MCF 10A (cell line): Measurements from ENCODE around the gene PCBP2. TPM values are rescaled to one million over a fixed set of nuclear protein-coding genes. Genes with fewer than 3 reads are reported as not detected.
A peak's percentile ranks its signal among the peaks of the same experiment; 100 is the strongest.

ENCODE experiments used
- BruUV-seq: library from RNA; stranded (reverse); fragments of 400-500 nt; replicated peaks from 2 replicates; lab custom pipeline; 2021; lab: Mats Ljungman, UMichigan
- CTCF ChIA-PET: fragments of 300-600 bp; sonication (Branson Sonifier 250); formaldehyde crosslinking; extraction: SDS; loops from one replicate; lab custom pipeline; 2021; ENCODE audit warnings: antibody characterized with exemption, inconsistent platforms; lab: Yijun Ruan, JAX
- POLR2A ChIA-PET: fragments of 300-600, 350-650 bp; sonication (Branson Sonifier 250); formaldehyde crosslinking; extraction: SDS; loops from one replicate; lab custom pipeline; 2020; ENCODE audit warnings: antibody characterized with exemption, inconsistent platforms; lab: Yijun Ruan, JAX
- DNase-seq: peaks from one replicate; pipeline ENCODE4 v3.0.0-alpha.2; 2018; ENCODE audit not compliant: unreplicated experiment
- H3K27ac Mint-ChIP-seq: one replicate; pipeline ENCODE4 v1.8.0; 2022; ENCODE audit warnings: mild to moderate bottlenecking, low read depth, mixed read lengths; ENCODE audit not compliant: unreplicated experiment
- H3K27me3 Mint-ChIP-seq: one replicate; pipeline ENCODE4 v1.8.0; 2022; ENCODE audit warnings: mixed read lengths; ENCODE audit not compliant: insufficient read depth, unreplicated experiment
- H3K36me3 Mint-ChIP-seq: one replicate; pipeline ENCODE4 v1.8.0; 2022; ENCODE audit warnings: mild to moderate bottlenecking, moderate library complexity, mixed read lengths; ENCODE audit not compliant: insufficient read depth, unreplicated experiment
- H3K4me1 Mint-ChIP-seq: one replicate; pipeline ENCODE4 v1.8.0; 2022; ENCODE audit warnings: mixed read lengths; ENCODE audit not compliant: insufficient read depth, unreplicated experiment
- H3K4me3 Mint-ChIP-seq: one replicate; pipeline ENCODE4 v1.8.0; 2022; ENCODE audit warnings: mild to moderate bottlenecking, moderate library complexity, mixed read lengths; ENCODE audit not compliant: unreplicated experiment
- H3K9me3 Mint-ChIP-seq: one replicate; pipeline ENCODE4 v1.8.0; 2022; ENCODE audit warnings: mixed read lengths; ENCODE audit not compliant: unreplicated experiment
- intact Hi-C: fragments of 100-400 bp; cut with micrococcal nuclease; formaldehyde crosslinking; loops from 2 replicates; pipeline ENCODE4 v1.14.1; 2022
- total RNA-seq: library from RNA; stranded (reverse); gene quantifications from 2 replicates; pipeline ENCODE4 v1.2.3, GENCODE V29; 2022
- TF ChIP-seq, protein P1 (sequence below): fragments of 200-600 bp; IDR thresholded peaks from one replicate; pipeline ENCODE4 v1.8.0; 2022; ENCODE audit warnings: antibody characterized with exemption, mild to moderate bottlenecking; ENCODE audit not compliant: unreplicated experiment

Gene PCBP2
- total RNA-seq, 1 experiment from 2014 or later: 1,037 TPM

DNA sequence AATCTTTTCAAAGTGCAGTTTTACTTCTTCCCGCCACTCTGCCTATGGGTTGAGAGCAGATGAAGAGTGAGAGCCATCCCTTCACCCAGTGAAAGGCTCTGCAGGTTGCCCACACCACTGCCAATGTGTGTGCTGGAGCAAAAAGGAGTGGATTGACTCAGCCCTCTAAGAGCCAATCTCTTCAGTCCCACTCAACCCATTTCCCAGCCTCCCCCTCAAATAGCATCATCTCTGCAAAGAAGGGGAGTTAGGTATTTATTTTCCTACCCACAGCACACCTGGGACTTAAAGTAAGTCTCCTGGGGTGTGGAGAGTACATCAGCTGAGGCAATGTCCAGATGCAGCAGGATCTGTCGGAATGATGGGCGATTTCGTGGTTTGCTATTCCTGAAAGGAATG is 32.1 kb downstream of the PCBP2 start:
- BruUV-seq: no TSS peak
- Mint-ChIP-seq H3K4me3 (no peak overlapping the region), H3K36me3 (peaks cover 74% of the 10 kb centered on the region), H3K27ac (no peak overlapping the region), H3K27me3 (no peaks in the 10 kb centered on the region), H3K4me1 (peaks cover 4% of the 10 kb centered on the region), H3K9me3 (no peaks in the 10 kb centered on the region)
- POLR2A ChIA-PET: interaction anchor here (0.6 to 7.1 kb wide), 11 partner anchors 8 to 480 kb away, joined by 3 to 53 read pairs (median 5); partner anchors contain the start of genes AAAS, MAP3K12 and TARBP2
- TF ChIP-seq, protein P1, sequence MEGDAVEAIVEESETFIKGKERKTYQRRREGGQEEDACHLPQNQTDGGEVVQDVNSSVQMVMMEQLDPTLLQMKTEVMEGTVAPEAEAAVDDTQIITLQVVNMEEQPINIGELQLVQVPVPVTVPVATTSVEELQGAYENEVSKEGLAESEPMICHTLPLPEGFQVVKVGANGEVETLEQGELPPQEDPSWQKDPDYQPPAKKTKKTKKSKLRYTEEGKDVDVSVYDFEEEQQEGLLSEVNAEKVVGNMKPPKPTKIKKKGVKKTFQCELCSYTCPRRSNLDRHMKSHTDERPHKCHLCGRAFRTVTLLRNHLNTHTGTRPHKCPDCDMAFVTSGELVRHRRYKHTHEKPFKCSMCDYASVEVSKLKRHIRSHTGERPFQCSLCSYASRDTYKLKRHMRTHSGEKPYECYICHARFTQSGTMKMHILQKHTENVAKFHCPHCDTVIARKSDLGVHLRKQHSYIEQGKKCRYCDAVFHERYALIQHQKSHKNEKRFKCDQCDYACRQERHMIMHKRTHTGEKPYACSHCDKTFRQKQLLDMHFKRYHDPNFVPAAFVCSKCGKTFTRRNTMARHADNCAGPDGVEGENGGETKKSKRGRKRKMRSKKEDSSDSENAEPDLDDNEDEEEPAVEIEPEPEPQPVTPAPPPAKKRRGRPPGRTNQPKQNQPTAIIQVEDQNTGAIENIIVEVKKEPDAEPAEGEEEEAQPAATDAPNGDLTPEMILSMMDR: no peak
- CTCF ChIA-PET: interaction anchor here (1.0 to 2.2 kb wide), 2 partner anchors 11 to 24 kb away, joined by 3 to 14 read pairs; partner anchors contain the start of gene NPFF
- intact Hi-C loops: no loop called here
- DNase-seq: no peak

DNA sequence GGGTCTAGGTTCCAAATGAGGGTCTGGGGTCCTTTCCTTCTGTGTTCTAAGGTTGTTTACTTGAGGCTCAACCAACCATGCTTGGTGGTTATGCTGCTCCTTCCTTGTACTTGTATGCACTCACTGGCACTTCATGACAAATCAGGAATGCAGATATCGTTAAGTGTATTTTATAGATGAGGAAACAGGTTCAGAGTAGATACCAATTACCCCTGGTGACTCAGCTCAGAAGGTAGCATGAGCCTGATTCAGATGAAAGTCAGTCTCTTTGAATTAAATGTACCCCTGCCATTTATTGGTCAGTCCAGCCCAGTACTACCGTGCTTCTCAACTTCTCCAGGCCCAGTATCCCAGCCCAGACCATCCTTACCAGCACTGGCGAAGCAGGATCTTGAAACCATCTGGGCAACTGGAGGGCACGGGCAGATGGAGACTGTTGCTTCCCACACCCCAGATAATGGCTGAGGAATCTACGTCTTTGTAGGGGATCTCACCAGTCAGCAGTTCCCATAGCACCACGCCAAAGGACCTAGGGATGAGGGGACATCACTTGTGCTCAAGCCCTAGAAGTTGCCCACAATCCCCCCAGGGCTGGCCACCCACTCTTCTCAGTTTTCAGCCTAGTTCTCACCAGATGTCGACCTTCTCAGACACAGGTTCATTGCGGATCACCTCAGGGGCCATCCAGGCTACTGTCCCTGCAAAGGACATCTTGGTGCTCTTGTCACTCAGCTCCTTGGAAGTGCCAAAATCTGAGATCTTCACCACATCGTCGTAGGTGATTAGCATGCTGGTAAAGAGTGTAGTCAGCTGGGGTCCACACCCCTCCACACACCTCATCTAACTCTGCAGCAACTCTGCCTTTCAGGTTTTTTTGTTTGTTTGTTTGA is 33.0 kb downstream of the PCBP2 start:
- no peaks in the 10 kb centered on the region for H3K9me3 Mint-ChIP-seq
- intact Hi-C loops: no loop called here
- TSS peak; percentile 4 for BruUV-seq
- no peak overlapping the region for H3K27ac Mint-ChIP-seq
- peaks cover 68% of the 10 kb centered on the region for H3K36me3 Mint-ChIP-seq
- DNase-seq: no peak
- H3K4me1 Mint-ChIP-seq: peaks cover 4% of the 10 kb centered on the region
- TF ChIP-seq, protein P1: no peak
- no peak overlapping the region for H3K4me3 Mint-ChIP-seq
- ChIA-PET CTCF (interaction anchor here (0.6 kb wide), 1 partner anchor 30 kb away, joined by 5 read pairs; no protein-coding TSS in a partner anchor), POLR2A (interaction anchor here (1.0 to 7.1 kb wide), 4 partner anchors 9 to 59 kb away, joined by 3 to 53 read pairs (median 4); partner anchors contain the start of genes MAP3K12 and TARBP2)
- H3K27me3 Mint-ChIP-seq: no peaks in the 10 kb centered on the region

DNA sequence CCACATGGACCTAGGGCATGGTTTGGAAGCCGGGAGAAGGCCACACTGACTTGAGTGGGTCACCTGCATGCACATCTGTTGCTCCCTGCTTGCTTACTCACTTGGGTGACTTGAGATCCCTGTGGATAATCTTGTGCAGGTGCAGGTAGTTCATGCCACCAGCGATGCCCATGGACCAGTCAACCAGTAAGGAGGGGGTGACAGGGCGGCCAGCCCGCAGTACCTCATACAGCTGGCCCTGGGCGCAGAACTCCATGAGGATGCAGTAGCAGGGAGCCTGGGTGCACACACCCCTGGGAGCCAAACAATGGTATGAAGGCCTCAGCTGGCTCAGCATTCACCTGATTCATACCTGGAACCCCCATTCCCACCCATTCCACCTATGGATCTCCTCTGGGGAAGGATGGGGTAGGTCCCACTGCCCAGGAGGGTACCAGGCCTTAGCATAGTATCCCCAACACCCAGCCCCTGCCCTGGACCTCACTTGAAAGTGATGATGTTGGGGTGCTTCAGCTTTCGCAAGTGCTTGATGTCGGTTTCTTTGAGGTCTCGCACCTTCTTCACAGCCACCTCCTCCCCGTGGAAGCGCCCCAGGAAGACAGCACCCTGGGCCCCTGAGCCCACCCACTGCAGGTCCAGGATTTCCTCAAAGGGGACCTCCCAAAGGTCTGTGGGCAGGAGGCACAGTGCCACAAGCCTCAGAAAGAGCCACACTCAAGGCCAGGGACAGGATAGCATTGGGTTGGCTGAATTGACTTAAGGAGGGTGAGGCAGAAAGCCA is 34.2 kb downstream of the PCBP2 start:
- H3K9me3 Mint-ChIP-seq: no peaks in the 10 kb centered on the region
- CTCF ChIA-PET: interaction anchor here (0.6 kb wide), 1 partner anchor 161 kb away, joined by 3 read pairs; no protein-coding TSS in a partner anchor

More for the DNA sequence above, 34.2 kb downstream of the PCBP2 start:
- Mint-ChIP-seq H3K27ac (no peak overlapping the region), H3K36me3 (peaks cover 60% of the 10 kb centered on the region), H3K4me1 (peaks cover 4% of the 10 kb centered on the region), H3K27me3 (no peaks in the 10 kb centered on the region), H3K4me3 (no peak overlapping the region)
- no peak for DNase-seq
- intact Hi-C loops: no loop called here
- no TSS peak for BruUV-seq
- TF ChIP-seq, protein P1: no peak
- POLR2A ChIA-PET: interaction anchor here (0.7 to 7.1 kb wide), 7 partner anchors 8 to 23 kb away, joined by 3 to 53 read pairs (median 3); partner anchors contain the start of genes MAP3K12 and TARBP2
